GM23248 (cell line): ENCODE results near the gene SOX12. TPM values are rescaled to one million over a fixed set of nuclear protein-coding genes. Genes with fewer than 3 reads are reported as not detected.
A peak's percentile ranks its signal among the peaks of the same experiment; 100 is the strongest.

Source experiments
- DNase-seq: peaks from one replicate; pipeline ENCODE4 v3.0.0-alpha.2; 2015
- H2AFZ ChIP-seq: fragments of 200-600 bp; sonication (generic); 2 replicates; pipeline ENCODE4 v1.6.1; 2016; ENCODE audit warnings: antibody characterized with exemption
- H3F3A ChIP-seq: fragments of 200-600 bp; sonication (generic); 2 replicates; pipeline ENCODE4 v1.6.1; 2016; ENCODE audit warnings: mild to moderate bottlenecking, antibody characterized with exemption, mixed run types; ENCODE audit not compliant: insufficient read depth
- H3K27ac ChIP-seq: fragments of 200-600 bp; sonication (generic); 2 replicates; pipeline ENCODE4 v1.5.1; 2016; ENCODE audit warnings: mild to moderate bottlenecking
- H3K27me3 ChIP-seq: fragments of 200-600 bp; sonication (generic); replicated peaks from 2 replicates; pipeline ENCODE4 v1.6.1; 2016; ENCODE audit warnings: mild to moderate bottlenecking; ENCODE audit not compliant: insufficient read depth
- H3K36me3 ChIP-seq: fragments of 200-600 bp; sonication (generic); 2 replicates; pipeline ENCODE4 v1.6.1; 2016; ENCODE audit warnings: low read depth, mild to moderate bottlenecking
- H3K4me1 ChIP-seq: fragments of 200-600 bp; sonication (generic); 2 replicates; pipeline ENCODE4 v1.6.1; 2016; ENCODE audit warnings: mild to moderate bottlenecking; ENCODE audit not compliant: insufficient read depth
- H3K4me2 ChIP-seq: fragments of 200-600 bp; sonication (generic); one replicate; pipeline ENCODE4 v1.6.1; 2016; ENCODE audit warnings: mild to moderate bottlenecking; ENCODE audit not compliant: unreplicated experiment
- H3K4me3 ChIP-seq: fragments of 200-600 bp; sonication (generic); 2 replicates; pipeline ENCODE4 v1.5.1; 2016; ENCODE audit warnings: mild to moderate bottlenecking
- H3K79me2 ChIP-seq: fragments of 200-600 bp; sonication (generic); 2 replicates; pipeline ENCODE4 v1.6.1; 2016; ENCODE audit warnings: mild to moderate bottlenecking; ENCODE audit not compliant: insufficient read depth
- H3K9ac ChIP-seq: fragments of 200-600 bp; sonication (generic); 2 replicates; pipeline ENCODE4 v1.6.1; 2016; ENCODE audit warnings: mild to moderate bottlenecking
- H3K9me2 ChIP-seq: fragments of 200-600 bp; sonication (generic); 2 replicates; pipeline ENCODE4 v1.6.1; 2016; ENCODE audit warnings: mixed run types, mild to moderate bottlenecking, moderate library complexity; ENCODE audit not compliant: insufficient read depth
- H3K9me3 ChIP-seq: fragments of 200-600 bp; sonication (generic); one replicate; pipeline ENCODE4 v1.6.1; 2017; ENCODE audit warnings: low read depth
- H4K20me1 ChIP-seq: fragments of 200-600 bp; sonication (generic); 2 replicates; pipeline ENCODE4 v1.6.0; 2016; ENCODE audit not compliant: insufficient read depth
- EZH2 ChIP-seq: fragments of 200-600 bp; sonication (generic); IDR thresholded peaks from 2 replicates; pipeline ENCODE4 v1.6.1; 2018; ENCODE audit warnings: antibody characterized with exemption, mild to moderate bottlenecking; ENCODE audit not compliant: insufficient read depth, poor library complexity, severe bottlenecking
- EZH2phosphoT487 ChIP-seq: fragments of 200-600 bp; sonication (generic); IDR thresholded peaks from 2 replicates; pipeline ENCODE4 v1.6.1; 2018; ENCODE audit warnings: antibody characterized with exemption, moderate library complexity, mild to moderate bottlenecking, low read depth; ENCODE audit not compliant: insufficient read depth
- WGBS, 2 experiments: methylation state at CpG; one replicate each; pipeline ENCODE4 v1.1.6; 2015 to 2017; ENCODE audit warnings: low lambda C conversion rate in 2 of 2, low coverage in 1 of 2; ENCODE audit errors: missing lambda C conversion rate in 2 of 2; 5-methylcytosine and 5-hydroxymethylcytosine counted together
- in situ Hi-C: fragments of 300-500 bp; cut with MboI; formaldehyde crosslinking; loops from 2 replicates; pipeline ENCODE4 v1.15.0; 2020
- polyA plus RNA-seq: library from polyadenylated mRNA; unstranded; fragments of >200 nt; fragmentation: Nextera tagmentation; extraction: Ambion mirVana; gene quantifications from 2 replicates; pipeline ENCODE4 v1.2.1, GENCODE V29; 2016
- total RNA-seq: library from RNA; depleted of rRNA; stranded (reverse); fragments of >200 nt; shearing (Covaris generic); gene quantifications from 2 replicates; pipeline ENCODE4 v1.2.3, GENCODE V29; 2014

SOX12 gene
- total and polyA plus RNA-seq, 2 experiments from 2014 or later = 2.1 to 7.5 TPM

DNA sequence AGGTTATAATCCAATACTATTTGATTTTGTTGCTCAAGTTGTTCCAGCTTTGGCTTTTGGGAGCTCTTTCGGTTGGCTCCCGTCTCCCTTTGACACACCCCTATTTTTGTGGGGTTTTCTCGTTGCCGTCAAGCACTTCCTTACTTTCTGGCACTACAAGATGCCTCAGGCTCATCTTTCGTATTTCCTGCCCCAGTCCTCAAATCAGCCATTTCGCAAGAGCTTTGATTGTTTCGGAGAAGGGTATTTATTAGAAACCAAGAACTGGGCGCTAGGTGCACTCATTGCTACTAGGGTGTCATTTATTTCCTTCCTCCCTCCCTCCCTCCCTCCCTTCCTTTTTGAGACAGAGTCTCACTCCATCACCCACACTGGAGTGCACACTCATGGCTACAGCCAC is 13.3 kb upstream of the SOX12 start:
- Histone ChIP-seq H3K9ac (no peak overlapping the region), H3K4me3 (no peak overlapping the region), H3K9me2 (no peaks in the 10 kb centered on the region), H4K20me1 (no peaks in the 10 kb centered on the region), H3K36me3 (no peaks in the 10 kb centered on the region), H3F3A (peaks cover 21% of the 10 kb centered on the region; the same call in 1 of the 2 replicates), H3K79me2 (no peaks in the 10 kb centered on the region), H3K4me1 (peaks cover 32% of the 10 kb centered on the region), H3K27me3 (no peaks in the 10 kb centered on the region), H2AFZ (no peak overlapping the region), H3K4me2 (no peak overlapping the region), H3K9me3 (no peaks in the 10 kb centered on the region), H3K27ac (no peak overlapping the region)
- WGBS, 2 experiments = 94% methylated on average over 8 of the region's 8 CpGs
- DNase-seq = no peak
- in situ Hi-C loops = no loop called here
- no peak for TF ChIP-seq EZH2phosphoT487
- TF ChIP-seq EZH2 = no peak

DNA sequence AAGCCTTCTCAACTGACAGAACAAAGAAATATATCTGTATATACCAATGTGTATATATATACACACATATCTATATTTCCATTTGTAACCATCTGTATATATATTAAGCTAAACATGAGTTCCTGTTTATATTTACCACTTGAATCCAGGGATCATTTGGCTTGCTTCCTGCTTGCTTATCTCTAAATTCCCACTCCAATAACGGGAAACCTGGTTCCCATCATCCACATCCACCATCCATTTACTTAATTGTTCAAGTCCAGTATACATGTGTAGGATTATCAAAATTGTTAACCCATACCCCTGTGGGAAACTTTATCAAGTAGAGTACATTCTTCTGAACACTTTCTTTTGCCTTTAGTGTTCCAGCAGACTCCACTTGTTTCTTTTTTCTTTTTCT is 12.5 kb upstream of the SOX12 start:
- Histone ChIP-seq H3K27ac (no peak overlapping the region), H3K9ac (no peak overlapping the region), H3K36me3 (no peaks in the 10 kb centered on the region), H3K9me3 (no peaks in the 10 kb centered on the region), H3K27me3 (no peaks in the 10 kb centered on the region), H3K79me2 (no peaks in the 10 kb centered on the region), H3K4me2 (no peak overlapping the region), H2AFZ (no peak overlapping the region), H3K9me2 (no peaks in the 10 kb centered on the region), H3K4me3 (no peak overlapping the region), H3K4me1 (peaks cover 32% of the 10 kb centered on the region), H4K20me1 (no peaks in the 10 kb centered on the region), H3F3A (peaks cover 21% of the 10 kb centered on the region; the same call in 1 of the 2 replicates)
- TF ChIP-seq EZH2 = no peak
- DNase-seq = no peak
- WGBS, 2 experiments = 85 to 86% methylated on average over 1 of the region's 1 CpG
- in situ Hi-C loops = no loop called here

DNA sequence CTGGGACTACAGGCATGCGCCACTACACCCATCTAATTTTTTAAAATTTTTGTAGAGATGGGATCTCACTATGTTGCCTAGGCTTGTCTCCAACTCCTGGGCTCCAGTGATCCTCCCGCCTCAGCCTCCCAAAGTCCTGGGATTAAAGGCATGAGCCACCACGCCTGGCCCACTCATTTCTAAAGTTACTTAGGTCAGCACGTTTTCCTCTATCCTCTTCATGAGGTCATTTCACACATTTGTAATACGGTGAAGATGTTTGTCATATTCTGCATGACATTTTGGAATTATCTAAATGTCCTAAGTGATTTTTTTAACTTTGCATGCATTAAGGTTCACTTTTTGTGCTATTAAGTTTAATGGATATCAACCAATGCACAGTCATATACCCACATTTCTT is 11.9 kb upstream of the SOX12 start:
- no peak overlapping the region for H2AFZ ChIP-seq
- H4K20me1 ChIP-seq = no peaks in the 10 kb centered on the region
- H3F3A ChIP-seq = peaks cover 21% of the 10 kb centered on the region; the same call in 1 of the 2 replicates
- H3K79me2 ChIP-seq = no peaks in the 10 kb centered on the region
- H3K9ac ChIP-seq = no peak overlapping the region
- peaks cover 32% of the 10 kb centered on the region for H3K4me1 ChIP-seq
- H3K36me3 ChIP-seq = no peaks in the 10 kb centered on the region
- H3K27ac ChIP-seq = no peak overlapping the region
- in situ Hi-C loops = no loop called here
- no peak for DNase-seq
- no peaks in the 10 kb centered on the region for H3K9me2 ChIP-seq
- H3K27me3 ChIP-seq = no peaks in the 10 kb centered on the region
- H3K9me3 ChIP-seq = no peaks in the 10 kb centered on the region
- no peak for TF ChIP-seq EZH2
- TF ChIP-seq EZH2phosphoT487 = no peak
- WGBS, 2 experiments = 80 to 85% methylated on average over 5 of the region's 5 CpGs
- H3K4me3 ChIP-seq = no peak overlapping the region
- no peak overlapping the region for H3K4me2 ChIP-seq

DNA sequence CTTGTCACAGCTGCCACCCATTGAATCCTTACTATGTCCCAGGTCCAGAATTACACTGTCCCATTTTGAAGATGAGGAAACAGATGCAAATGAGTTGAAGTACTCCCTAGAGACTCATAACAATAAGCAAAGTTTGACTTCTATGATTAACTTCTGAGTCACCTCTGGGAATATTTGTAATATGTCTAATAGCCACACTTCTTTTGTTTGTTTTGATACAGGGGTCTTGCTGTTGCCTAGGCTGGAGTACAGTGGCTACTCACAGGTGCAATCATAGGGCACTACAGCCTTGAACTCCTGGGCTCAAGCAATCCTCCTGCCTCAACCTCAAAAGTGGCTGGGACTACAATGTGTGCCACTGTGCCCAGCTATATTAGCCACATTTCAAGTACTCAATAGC is 11.4 kb upstream of the SOX12 start:
- peak; percentile 89 for DNase-seq
- H3K9ac ChIP-seq = no peak overlapping the region
- H3K27me3 ChIP-seq = no peaks in the 10 kb centered on the region
- H3K79me2 ChIP-seq = no peaks in the 10 kb centered on the region
- no peak overlapping the region for H2AFZ ChIP-seq
- H3K27ac ChIP-seq = peak overlapping the region; percentile 21; the same call in 1 of the 2 replicates
- peaks cover 19% of the 10 kb centered on the region; the same call in 1 of the 2 replicates for H3F3A ChIP-seq
- no peak overlapping the region for H3K4me2 ChIP-seq
- H3K4me3 ChIP-seq = no peak overlapping the region
- H3K9me3 ChIP-seq = no peaks in the 10 kb centered on the region
- peaks cover 31% of the 10 kb centered on the region for H3K4me1 ChIP-seq
- in situ Hi-C loops = no loop called here
- no peaks in the 10 kb centered on the region for H3K36me3 ChIP-seq
- no peaks in the 10 kb centered on the region for H4K20me1 ChIP-seq
- H3K9me2 ChIP-seq = no peaks in the 10 kb centered on the region
- TF ChIP-seq EZH2phosphoT487 (no peak), EZH2 (no peak)
